GM19023 (cell line): ENCODE data around the gene FMNL2.
"Not testable (repeated sequence)": the region's sequence is repeated elsewhere in the genome, so short reads cannot be mapped to it uniquely, and the experiment has no call there.

Source experiments
- ATAC-seq: cut with Tn5 transposase; IDR thresholded peaks from one replicate; pipeline ENCODE4 v1.9.1; 2021; ENCODE audit warnings: mild to moderate bottlenecking, moderate library complexity; ENCODE audit not compliant: unreplicated experiment

FMNL2 gene

DNA sequence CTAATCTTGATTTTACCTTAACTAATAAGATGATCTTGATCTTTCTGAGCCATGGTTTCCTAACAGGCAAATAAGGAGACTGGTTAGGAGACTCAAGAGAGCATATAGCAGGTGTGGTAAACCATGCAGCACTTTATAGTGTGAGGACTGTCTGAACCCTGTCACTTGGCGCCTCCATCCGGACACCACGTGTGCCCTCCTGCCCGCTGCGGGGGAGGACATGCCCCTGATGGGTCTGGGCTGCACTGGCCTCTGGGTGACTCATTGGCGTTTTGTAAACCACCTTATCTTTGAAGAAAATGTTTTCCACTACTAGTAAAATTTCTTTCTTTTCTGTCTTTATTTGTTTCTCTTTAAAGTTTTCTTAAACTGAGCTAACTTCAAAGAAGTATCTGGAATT is 131.1 kb downstream of the FMNL2 start:
- ATAC-seq: no peak

DNA sequence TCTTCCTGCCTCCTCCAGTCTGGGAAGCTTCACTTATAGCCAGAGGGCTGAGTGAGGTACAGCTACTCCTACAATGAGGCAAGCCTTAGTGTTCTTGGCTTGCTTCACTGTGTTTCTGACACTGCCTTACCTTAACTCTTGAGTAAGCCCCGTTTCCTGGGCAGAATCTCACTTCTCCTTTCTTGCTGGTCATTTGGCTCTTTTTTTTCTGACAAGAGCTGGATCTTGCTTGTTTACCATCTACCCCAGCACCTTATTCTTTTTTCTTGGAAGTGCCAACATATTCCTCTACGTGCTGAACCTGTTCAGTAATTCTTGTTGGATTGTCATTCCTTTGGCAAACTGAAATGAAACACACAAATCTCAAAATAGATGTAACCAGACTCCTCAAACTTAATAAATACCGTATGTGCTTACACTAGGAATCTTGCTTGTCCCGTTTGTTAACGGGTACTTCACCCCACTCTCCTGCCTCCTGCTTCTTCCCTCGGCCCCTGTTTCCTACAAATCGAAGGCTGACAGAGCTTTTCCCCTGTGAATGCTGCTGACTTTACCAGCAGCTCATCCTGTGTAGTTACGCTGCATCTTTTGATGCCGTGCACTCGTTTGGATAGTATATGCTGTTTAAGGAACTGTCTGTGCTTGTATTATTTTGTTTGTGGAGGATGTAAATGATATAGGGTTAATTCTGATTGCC is 132.2 kb downstream of the FMNL2 start:
- peak; percentile 89 for ATAC-seq

DNA sequence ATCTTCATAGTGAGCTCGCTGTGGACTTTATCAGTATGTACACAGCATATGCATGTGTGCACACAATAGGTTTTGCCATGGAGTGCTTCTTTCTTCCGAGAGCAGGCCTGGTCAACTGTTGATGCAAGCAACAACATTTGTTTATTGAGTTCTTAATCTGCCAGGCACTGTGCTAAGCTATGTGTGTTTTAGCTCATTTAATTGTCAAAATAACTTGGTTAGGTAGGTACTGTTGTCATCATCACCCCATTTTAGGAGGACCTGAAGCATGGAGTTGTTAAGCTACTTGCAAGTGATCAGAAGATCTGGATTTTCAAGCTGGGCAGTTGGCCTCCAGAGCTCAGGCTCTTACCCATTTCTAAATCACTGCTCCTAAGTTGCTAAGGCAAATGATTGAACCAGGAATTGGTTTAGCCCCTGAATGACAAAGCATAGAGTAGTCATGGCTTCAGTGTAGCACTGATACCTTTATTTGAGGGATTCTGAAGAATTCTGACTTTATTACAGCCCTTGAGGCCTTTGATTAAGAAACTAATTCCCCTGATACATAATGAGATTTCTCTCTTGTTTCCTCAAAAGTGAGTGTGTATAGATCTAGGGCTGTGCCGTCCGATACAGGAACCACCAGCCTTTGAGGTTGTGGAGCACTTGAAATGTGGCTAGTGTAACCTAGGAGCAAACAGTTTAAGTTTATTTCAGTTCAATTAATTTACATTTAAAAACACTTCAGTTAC is 132.9 kb downstream of the FMNL2 start:
- no peak for ATAC-seq

DNA sequence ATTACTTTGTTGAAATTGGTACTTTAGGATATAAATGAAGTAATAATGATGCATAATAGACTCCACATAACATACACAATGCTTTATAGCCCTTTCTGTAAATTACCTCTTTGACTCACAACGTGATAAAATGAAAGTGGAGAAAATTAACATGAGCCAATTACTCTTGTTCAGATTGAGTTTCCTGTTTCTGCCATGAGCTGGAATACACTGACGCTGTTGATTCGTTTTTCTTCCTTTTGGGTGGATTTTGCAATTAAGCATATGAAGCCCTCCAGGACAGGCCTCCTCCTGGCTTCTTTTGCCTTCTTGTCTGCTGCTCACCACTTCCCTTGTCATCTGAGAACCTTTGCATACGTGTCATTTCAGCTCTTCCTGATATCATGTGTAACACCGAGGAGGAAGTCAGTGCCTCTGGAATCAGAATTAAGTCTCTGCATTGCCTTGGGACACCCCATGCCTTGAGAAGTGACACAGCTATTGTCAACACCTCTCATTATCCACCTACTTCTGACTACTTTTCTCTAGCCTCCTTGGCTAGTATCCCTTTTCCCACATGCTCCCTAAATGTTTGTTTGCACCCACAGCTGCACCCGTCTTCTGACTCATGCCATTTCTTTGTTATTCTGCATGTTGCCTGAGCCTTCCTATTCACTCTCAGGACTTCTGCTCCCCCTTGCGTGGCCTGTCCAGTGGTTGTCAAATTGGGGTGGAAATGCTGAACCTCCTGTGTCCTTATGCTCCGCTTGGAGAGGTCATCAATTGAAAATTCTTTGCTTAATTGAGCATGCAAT is 134.1 kb downstream of the FMNL2 start:
- no peak for ATAC-seq

DNA sequence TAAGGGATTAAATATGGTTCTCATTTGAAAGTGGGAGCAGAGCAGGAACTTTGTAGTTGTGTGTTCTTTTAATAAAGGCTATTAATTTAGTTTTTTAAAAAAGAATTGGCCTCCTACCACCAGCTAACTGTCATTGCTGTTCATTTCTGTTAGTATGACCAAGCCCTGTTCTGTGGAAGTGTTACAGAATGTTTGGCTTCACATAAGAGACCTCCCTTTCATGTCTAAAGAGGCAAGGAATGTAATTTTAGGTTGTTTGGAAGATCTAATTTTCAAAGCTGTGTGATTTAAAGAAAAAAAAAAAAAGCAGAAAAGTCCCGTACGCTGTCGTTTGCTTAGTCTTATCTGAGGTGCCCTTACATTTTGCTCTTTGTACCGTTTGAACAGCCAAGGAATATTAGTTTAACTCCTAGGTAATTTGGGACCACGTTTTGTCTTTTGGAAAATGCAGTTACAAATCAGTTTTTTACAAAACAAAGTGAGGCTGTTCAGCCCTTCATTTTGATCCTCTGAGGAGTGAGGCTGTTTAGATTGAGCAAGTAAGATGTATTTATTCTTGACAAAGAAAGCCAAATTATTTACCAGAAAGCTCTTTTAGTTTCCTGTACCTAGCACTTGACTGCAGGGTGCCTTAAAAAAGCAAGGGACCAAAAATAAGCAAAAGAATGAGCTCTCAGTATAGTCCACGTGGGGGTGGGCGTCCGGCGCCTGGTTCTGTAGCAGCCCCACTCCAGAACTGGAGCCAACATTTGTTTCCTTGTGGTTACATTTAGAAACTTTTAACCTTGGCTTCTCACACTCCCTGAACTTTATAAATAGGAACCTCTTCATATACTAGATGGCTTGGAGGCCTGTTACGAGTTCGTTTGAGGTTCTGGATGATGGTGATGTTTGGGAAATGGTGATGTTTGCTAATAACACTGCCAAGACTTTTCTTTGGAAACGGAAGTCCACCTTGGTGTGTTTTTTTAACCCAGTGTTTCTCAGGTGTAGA is 136.2 kb downstream of the FMNL2 start:
- ATAC-seq: no peak

DNA sequence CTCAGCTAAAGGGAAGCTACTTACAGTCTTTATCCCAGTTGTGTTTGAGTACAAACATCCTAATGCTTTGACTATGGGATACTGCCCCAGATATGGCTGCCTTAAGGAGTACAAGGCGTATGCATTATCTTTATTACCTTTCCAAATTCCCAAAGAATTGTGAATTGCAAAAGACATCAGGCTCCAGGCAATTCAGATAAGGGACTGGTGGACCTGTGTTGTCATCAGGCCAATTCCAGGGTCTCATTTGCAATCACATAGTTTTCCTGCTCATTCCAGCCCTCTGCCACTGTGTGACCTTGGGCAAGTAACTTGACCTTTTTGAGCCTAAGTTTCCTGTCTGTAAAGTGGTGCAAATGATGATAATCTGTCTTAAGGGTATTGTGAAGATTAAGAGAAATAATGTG is 137.5 kb downstream of the FMNL2 start:
- ATAC-seq: no peak

DNA sequence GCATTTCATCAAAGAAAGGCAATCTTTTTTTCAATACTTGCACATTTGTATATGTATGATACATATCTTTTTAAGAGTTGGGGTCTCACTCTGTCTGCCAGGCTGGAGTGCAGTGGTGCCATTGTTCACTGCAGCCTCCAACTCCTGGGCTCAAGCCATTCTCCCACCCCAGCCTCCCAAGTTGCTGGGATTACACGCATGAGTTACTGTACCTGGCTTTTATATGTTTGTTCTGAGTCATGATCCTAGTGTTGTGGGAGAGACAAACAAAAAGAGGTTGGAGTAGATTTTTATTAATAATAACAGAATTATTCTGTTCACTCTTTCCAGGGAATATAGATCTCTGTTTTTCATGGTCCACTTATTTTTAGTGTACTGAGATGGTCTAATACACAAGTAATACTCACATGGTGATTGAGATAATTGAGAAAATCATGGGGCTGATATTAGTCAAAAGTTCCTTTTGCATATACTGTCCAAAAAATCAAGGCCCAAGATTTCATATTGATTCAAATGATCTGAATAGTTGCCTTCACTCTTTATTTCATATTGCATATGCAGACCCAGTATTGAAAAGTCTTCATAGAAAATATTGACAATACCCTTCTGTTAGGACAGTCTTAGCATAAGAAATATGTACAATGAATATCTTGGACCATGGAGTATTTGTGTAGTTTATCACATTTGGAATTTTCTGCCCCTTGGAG is 138.3 kb downstream of the FMNL2 start:
- no peak for ATAC-seq

DNA sequence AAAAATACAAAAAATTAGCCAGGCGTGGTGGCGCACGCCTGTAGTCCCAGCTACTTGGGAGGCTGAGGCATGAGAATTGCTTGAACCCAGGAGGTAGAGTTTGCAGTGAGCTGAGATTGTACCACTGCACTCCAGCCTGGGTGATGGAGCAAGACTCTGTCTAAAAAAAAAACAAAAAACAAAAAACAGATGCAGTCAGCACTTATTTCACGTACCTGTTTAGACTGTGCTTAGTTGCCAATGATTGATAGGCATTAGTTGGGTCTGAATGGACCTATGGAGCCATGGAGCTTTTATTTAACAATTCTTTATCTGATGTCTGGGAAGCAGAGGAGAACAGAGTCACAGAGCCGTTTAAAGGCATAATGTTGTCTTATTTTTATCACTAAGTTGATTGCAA is 139.5 kb downstream of the FMNL2 start:
- ATAC-seq: not testable (repeated sequence)

DNA sequence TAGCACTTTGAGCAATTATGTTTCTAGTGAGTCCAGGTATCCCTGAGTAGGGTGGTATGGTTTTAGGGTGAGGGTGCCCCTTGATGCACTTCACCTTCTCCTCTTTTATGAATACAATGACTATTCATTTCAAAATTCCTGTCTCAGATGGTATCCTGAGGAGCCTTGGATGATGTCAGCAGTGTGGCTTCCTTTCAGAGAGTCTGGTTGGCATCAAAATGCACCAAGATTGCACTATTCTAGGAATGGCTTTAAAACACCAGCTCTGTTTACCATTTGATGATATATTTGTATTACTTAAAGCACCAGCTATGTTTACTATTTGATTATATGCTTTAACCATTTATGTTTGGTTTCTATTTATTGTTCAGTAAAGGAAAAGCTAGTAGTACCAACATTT is 141.0 kb downstream of the FMNL2 start:
- no peak for ATAC-seq

DNA sequence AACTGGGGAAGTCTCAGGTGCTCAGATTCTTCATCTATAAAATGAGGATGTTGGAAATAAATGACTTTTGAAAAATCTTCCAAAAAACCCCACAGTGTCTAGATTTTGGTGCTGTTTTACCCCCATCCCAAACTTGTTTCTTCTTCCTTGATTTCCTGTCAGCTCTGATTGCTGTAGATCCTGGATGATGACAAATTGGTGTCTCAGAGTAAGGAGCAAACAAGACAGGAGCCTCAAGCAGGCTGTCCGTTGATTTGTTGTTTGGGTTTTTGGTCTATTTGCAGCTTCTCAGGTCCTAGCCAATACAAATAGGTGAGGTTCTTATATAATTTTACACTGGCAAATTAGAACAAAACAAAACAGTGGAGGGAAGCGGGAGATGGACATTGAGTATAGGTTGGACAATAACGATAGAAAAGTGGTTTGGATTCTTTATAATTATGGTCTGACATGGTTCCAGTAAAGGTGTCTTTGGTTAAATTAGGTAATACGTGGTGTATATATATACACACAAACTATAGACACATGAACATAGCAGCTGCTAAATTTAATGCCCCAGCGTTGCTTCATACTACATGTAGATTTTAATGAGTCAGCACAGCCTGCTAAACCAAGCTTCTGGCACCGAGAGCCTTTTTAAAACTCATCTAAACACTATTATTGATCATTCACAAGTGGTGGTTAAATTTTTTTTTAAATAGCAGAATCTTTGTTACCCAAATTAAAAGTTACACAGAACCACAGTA is 142.5 kb downstream of the FMNL2 start:
- ATAC-seq: no peak

DNA sequence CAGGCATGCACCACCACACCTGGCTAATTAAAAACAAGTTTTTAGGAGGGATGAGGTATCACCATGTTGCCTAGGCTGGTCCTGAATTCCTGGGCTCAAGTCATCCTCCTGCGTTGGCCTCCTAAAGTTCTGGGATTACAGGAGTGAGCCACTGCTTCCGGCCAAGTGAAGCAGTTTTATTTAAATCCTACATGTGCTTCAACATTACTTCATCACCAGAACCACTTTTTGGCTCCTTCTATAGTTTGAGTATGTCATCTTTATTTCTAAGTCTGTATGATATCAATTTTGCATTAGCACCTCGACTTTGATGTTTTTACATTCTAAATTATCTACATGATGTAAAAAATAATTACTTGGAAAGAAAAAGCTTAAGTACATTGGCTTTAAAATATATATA is 144.3 kb downstream of the FMNL2 start:
- ATAC-seq: no peak

DNA sequence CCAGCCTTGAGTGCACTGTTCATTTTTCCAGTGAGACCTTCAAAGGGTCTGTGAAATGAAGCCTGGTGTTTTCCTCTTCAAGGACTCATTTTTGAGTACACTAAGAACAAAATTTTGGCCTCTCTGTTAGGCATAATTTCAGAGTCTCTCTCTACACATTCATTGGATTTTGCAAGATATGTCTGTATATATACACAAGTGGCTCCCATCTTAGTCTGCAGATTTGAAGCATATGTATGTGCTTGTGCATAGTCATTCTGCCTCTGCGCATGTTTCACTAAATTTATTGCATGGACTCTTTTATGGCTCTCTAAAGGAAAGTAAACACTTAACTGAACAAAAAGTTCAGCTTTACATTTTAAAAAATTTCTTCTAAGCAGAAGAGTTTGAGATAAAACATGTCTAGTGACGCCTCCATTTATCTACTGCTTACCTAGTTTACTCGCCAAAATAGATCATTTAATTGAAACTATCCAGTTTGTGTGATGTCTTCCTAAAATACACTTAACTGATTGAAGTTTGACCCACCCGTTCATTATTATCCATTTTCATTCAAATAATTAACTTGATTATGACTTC is 145.9 kb downstream of the FMNL2 start:
- ATAC-seq: no peak

DNA sequence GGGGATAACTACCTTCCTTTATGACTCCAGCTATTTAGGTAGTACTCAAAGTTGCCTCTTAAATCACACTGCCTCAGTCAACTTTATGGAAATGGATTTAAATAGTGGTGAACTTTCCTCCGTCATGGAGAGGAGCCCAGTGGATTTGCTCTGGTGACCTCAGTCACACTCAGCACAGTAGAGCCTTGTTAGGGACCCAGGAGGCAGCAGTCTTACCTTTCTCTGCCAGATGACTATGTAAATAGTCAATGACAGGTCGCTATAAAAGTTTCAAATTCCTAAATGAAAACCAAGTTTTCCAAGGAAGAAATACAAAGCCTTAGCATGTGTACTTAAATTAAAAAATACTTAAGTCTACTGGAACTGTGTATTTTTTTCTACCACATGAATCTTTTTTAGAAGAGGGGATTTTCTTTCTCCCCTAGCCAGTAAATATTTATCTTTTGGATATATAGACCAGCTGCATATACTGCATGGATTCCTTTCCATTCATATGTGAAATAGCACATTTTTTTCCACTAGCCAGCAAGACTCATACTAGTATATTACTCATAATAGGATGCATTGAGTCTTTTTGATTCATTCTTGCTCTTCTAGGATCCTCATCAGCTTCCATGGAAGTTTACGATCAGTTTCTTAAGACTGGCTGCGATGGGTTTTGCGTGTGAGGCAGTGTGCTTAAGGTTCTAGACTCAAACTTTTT is 147.1 kb downstream of the FMNL2 start:
- ATAC-seq: no peak

DNA sequence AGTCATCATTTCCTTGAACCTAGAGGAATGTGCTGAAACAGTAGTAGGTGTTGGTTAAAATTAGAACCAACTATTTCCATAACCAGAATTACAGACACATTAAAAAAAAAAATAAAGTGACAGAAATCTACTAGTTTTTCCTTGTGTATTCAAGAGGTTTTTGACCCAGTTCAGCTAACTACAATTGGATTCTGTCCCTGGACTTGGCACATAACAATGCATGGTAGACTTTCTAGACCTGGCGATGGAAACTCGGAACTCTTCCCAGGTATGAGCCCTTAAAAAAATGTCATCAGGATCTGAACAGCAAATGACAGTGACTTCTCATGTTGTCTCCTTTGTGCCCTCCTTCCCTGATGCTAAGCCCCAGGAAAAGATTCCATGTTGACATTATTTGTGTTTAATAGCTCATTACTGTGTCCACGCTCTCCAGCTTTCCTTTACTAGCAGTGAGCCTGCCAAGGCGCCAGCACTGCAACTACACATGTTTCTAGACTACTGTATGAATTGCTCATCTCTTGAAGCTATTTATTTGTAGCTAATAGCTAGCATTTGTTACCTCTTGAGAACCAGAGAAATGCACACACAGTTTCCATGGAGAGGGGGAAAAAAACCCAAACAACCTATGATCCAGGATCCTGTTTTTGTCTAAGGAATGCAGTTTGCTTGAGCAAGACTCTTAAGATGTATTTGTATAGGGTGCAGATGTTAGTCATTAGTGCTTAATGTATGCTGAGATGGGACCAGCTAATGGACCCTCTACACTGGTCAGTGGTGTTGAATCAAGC is 148.5 kb downstream of the FMNL2 start:
- ATAC-seq: no peak

DNA sequence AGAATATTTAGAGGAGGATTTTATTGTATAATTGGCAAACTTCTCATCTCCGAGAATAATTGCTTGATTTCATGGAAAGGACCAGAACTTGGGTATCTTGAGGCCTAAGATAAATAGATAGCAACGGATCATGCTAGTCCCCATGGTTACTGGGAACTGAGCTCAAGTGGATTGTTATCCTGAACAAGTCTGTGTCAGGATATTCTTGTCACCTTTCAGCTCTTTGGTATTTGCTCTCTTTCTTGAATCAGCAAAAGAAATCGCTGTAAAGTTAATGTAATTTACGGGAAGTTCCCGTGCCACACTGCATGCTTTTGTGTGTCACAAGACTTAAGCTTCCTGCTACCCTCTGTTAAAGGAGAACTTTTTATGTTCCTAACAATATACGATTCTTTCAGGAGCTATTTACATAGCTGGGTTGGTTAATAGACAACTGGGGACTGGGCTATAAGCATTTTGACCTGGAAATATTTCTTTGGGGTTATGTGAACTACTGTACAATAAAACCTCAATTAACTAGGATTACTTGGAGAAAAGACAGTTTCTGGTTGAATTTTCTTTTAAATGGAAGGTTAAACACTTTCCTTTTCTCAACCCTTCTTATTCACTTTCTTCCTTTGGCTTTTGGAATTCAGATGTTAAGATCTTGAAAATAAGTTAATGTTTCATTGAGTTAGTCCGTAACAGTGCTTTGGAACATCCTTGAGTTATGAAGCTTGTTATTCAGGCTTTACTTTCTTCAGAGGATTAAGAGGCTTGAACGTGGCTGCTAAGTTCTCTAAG is 151.2 kb downstream of the FMNL2 start:
- no peak for ATAC-seq

DNA sequence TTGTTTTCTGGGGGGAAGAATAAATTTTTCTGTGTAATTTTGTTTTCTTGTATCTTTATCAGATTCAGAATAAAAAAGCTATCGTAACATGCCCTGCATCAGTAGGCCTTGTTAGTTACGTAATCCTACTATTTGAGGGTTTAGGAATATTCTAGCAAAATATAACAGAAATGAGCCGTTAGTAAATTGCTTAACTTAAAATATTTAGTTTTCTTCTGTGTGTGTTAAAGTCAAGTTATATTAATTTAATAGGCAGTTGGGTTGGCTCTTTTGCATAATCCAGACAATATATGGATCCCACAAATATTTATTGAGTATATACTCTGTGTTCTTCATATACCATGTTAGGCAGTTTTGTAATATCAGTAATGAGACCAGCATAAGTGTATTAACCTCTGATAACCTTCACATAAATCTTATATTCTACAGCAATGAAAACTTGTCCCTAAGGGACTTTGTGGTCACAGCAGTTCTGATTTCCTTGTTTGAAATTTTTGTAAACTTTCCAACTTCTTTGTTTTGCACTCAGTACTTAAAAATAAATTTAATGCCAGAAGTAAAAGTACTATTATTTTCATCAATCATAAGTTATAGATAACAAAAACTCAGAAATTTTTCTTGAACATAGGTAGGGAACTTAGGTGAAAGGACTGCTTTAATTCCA is 151.9 kb downstream of the FMNL2 start:
- ATAC-seq: no peak
